AG04450 (cell line): ENCODE data around the gene COMMD1. TPM values are rescaled to one million over a fixed set of nuclear protein-coding genes. Genes with fewer than 3 reads are reported as not detected.

ENCODE experiments used
- CTCF ChIA-PET: fragments of 300-600, 350-600 bp; formaldehyde crosslinking; extraction: SDS; loops from one replicate; lab custom pipeline; 2022; ENCODE audit warnings: antibody characterized with exemption, inconsistent platforms; lab: Charles Lee
- POLR2A ChIA-PET: fragments of 350-600 bp; formaldehyde crosslinking; extraction: SDS; loops from one replicate; lab custom pipeline; 2021; ENCODE audit warnings: antibody characterized with exemption, inconsistent platforms; lab: Yijun Ruan, JAX
- DNase-seq: peaks from one replicate; pipeline ENCODE4 v3.0.0-alpha.2; 2011; ENCODE audit warnings: low read depth, low spot score
- H3K27ac ChIP-seq: one replicate; pipeline ENCODE4 v1.5.1; 2012; ENCODE audit warnings: low read depth, low read length, control low read depth
- H3K27me3 ChIP-seq: one replicate; pipeline ENCODE4 v1.6.0; 2012; ENCODE audit warnings: low read length; ENCODE audit not compliant: control insufficient read depth, insufficient read depth
- H3K4me3 ChIP-seq: 2 replicates; pipeline ENCODE4 v1.5.1; 2011; ENCODE audit warnings: mild to moderate bottlenecking, low read depth, low read length, control low read depth
- H3K9me3 ChIP-seq: 2 replicates; pipeline ENCODE4 v1.5.1; 2012; ENCODE audit warnings: low read length; ENCODE audit not compliant: control insufficient read depth, insufficient read depth
- CTCF ChIP-seq: IDR thresholded peaks from 2 replicates; pipeline ENCODE4 v1.5.1; 2011; ENCODE audit warnings: low read depth, low read length, control low read depth, inconsistent platforms
- polyA plus RNA-seq: library from polyadenylated mRNA; depleted of rRNA; stranded (reverse); fragments of >200 nt; gene quantifications from 2 replicates; pipeline ENCODE4 v1.2.3, GENCODE V29; 2011

COMMD1 gene
- polyA plus RNA-seq, 1 experiment, result 59.9 TPM

DNA sequence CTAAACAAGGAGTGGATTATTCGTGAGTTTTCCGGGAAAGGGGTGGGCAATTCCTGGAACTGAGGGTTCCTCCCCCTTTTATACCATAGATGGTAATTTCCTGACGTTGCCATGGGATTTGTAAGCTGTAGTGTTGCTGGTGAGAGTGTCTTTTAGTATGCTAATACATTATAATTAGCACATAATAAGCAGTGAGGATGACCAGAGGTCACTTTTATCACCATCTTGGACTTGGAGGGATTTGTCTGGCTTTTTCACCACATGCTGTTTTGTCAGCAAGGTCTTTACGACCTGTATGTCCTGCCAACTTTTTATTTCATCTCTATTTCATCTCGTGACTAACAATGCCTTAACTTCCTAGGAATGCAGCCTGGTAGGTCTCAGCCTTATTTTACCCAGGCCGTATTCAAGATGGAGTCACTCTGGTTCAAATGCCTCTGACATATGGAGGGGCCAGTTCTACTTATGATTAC, 165.7 kb downstream of the COMMD1 start:
- ChIA-PET POLR2A (no interaction called here), CTCF (no interaction called here)
- Histone ChIP-seq H3K9me3 (peaks cover 10% of the 10 kb centered on the region), H3K27ac (no peak overlapping the region), H3K27me3 (no peaks in the 10 kb centered on the region), H3K4me3 (no peak overlapping the region)
- TF ChIP-seq CTCF, result no peak
- DNase-seq, result no peak

- Histone ChIP-seq H3K27ac (no peak overlapping the region), H3K27me3 (no peaks in the 10 kb centered on the region), H3K9me3 (peaks cover 10% of the 10 kb centered on the region), H3K4me3 (no peak overlapping the region)
- DNase-seq, result no peak
- POLR2A ChIA-PET, result no interaction called here
- CTCF ChIA-PET, result no interaction called here
- no peak for TF ChIP-seq CTCF
These were observed 166.5 kb downstream of the COMMD1 start for GRCh38 chr2:62071760-62072680.

- Histone ChIP-seq H3K27me3 (no peaks in the 10 kb centered on the region), H3K9me3 (peaks cover 10% of the 10 kb centered on the region), H3K4me3 (no peak overlapping the region), H3K27ac (no peak overlapping the region)
- POLR2A ChIA-PET, result no interaction called here
- DNase-seq, result no peak
- CTCF ChIA-PET, result no interaction called here
- TF ChIP-seq CTCF, result no peak
These were observed 168.8 kb downstream of the COMMD1 start for GRCh38 chr2:62074233-62074632.

- Histone ChIP-seq H3K4me3 (no peak overlapping the region), H3K27ac (no peak overlapping the region), H3K27me3 (no peaks in the 10 kb centered on the region), H3K9me3 (peaks cover 8% of the 10 kb centered on the region)
- ChIA-PET CTCF (no interaction called here), POLR2A (no interaction called here)
- TF ChIP-seq CTCF, result no peak
- no peak for DNase-seq
These were observed 171.6 kb downstream of the COMMD1 start for GRCh38 chr2:62076980-62077638.

GRCh38 chr2:62084801-62085200, 179.3 kb downstream of the COMMD1 start:
- DNase-seq, result no peak
- ChIA-PET CTCF (interaction anchor here (0.8 kb wide), 1 partner anchor 46 kb away, joined by 3 read pairs; no protein-coding TSS in a partner anchor), POLR2A (no interaction called here)
- Histone ChIP-seq H3K27me3 (no peaks in the 10 kb centered on the region), H3K27ac (no peak overlapping the region), H3K9me3 (no peaks in the 10 kb centered on the region), H3K4me3 (no peak overlapping the region)
- TF ChIP-seq CTCF, result no peak
